AG04449 (cell line): ENCODE results near the gene PAX6.

Source experiments
- CTCF ChIA-PET: fragments of 350-600 bp; formaldehyde crosslinking; extraction: SDS; loops from one replicate; lab custom pipeline; 2021; ENCODE audit warnings: antibody characterized with exemption; lab: Yijun Ruan, JAX
- POLR2A ChIA-PET: fragments of 400-600, 350-600 bp; formaldehyde crosslinking; extraction: SDS; loops from one replicate; lab custom pipeline; 2020; ENCODE audit warnings: antibody characterized with exemption, inconsistent platforms; lab: Yijun Ruan, JAX
- DNase-seq: peaks from one replicate; pipeline ENCODE4 v3.0.0-alpha.2; 2010; ENCODE audit warnings: low read depth, low spot score
- H3K4me3 ChIP-seq: 2 replicates; pipeline ENCODE4 v1.5.1; 2011; ENCODE audit warnings: low read depth, mild to moderate bottlenecking, control low read depth, low read length
- TF ChIP-seq, protein P1 (sequence below): IDR thresholded peaks from one replicate; pipeline ENCODE4 v1.5.1; 2011; ENCODE audit warnings: mild to moderate bottlenecking, moderate library complexity, low read length, control low read depth, inconsistent platforms; ENCODE audit not compliant: insufficient read depth; ENCODE audit errors: missing control alignments

Gene PAX6

DNA sequence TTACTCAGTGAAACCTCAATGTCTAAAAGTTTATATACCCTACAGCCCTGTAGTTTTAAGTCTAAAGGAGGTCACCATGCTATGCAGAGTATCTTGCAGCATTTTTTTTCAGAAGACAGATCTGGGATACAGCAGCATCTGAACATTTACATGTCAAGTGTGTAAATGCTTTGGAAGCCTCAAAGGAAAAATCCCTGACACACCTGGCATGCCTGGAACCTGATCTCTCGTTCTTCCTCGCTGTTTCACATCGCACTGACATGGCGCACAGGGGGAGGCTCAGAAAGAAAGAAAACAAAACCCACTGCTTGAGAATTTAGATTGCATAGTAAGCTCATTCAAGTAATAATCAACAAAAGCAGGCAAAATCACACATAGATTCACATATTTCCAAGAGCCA, 31.0 kb downstream of the PAX6 start:
- TF ChIP-seq, protein P1, sequence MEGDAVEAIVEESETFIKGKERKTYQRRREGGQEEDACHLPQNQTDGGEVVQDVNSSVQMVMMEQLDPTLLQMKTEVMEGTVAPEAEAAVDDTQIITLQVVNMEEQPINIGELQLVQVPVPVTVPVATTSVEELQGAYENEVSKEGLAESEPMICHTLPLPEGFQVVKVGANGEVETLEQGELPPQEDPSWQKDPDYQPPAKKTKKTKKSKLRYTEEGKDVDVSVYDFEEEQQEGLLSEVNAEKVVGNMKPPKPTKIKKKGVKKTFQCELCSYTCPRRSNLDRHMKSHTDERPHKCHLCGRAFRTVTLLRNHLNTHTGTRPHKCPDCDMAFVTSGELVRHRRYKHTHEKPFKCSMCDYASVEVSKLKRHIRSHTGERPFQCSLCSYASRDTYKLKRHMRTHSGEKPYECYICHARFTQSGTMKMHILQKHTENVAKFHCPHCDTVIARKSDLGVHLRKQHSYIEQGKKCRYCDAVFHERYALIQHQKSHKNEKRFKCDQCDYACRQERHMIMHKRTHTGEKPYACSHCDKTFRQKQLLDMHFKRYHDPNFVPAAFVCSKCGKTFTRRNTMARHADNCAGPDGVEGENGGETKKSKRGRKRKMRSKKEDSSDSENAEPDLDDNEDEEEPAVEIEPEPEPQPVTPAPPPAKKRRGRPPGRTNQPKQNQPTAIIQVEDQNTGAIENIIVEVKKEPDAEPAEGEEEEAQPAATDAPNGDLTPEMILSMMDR: no peak
- H3K4me3 ChIP-seq: no peak overlapping the region
- no peak for DNase-seq
- ChIA-PET POLR2A (no interaction called here), CTCF (no interaction called here)

DNA sequence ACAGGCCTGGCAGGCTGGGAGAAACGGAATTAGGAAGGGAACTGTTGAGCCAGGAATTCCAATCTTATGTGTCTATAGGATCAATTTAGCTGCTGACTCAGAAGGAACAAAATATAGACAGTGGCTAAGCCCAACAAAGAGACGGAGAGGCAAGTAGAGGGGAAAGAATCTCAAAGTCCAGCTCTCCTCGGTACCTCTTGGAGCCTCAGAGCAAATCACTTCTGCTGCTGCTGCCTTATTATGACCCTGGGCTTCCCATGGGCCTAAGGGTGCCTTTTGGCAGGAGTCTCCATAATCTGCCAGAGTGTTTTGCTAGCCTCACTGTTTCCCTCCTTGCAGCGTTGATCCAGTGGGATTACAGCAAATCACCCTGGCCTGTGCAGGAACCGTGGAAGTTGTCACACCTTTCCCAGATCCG, 31.7 kb downstream of the PAX6 start:
- DNase-seq: peak; percentile 42
- TF ChIP-seq, protein P1: no peak
- ChIA-PET CTCF (no interaction called here), POLR2A (interaction anchor here (0.6 kb wide), 1 partner anchor 31 kb away, joined by 3 read pairs; no protein-coding TSS in a partner anchor)
- no peak overlapping the region for H3K4me3 ChIP-seq

DNA sequence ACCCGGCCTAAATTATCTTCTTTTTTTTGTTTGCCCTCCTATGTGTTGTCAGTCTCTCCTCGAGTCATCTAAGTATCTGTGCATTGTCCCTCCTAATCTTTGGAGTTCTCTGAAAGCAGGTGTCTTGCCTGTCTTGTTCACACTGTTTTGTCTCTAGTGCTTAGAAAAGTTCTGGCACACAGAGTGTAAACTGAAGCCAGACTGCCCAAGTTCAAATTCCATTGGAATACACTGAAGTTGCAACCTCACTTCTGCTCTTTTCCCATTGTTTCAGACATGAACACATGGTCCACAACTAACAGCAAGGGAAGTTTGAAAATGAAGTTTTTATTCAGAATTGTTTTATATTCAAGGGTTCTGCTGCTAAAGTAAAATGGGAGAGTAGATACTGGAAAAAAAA, 38.7 kb downstream of the PAX6 start:
- ChIA-PET POLR2A (no interaction called here), CTCF (no interaction called here)
- H3K4me3 ChIP-seq: no peak overlapping the region
- TF ChIP-seq, protein P1: no peak
- no peak for DNase-seq

DNA sequence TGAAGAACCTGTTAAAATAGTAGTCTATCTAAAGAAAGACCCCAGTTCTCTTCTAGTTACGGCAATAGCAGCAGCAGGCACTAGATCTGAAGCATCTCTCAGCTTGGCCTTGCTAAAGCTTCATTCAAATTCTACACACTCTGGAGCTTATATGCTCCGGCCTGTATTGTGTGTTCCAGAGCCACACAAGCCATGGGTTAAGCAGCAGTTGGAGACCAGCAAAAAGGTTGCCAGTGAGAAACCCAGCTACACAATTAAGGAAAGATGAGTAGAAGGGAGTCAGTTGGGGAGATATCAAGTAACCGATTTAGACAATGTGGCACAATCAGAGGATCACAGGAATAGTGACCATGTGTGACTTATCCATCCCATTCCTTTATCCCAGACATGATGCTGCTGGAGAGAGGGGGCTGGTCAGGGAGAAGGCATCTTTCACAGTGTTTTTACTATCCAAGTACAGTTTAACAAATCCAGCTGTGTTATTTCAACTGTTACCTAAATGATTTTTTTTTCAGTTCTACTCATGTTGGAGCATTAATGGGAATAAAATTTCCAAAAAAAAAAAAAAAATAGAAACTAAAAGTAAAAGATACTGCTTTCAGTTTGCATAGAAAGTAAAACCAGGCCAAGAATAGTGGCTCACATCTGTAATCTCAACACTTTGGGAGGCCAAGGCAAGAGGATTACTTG, 41.0 kb downstream of the PAX6 start:
- H3K4me3 ChIP-seq: no peak overlapping the region
- ChIA-PET CTCF (no interaction called here), POLR2A (no interaction called here)
- TF ChIP-seq, protein P1: no peak
- no peak for DNase-seq

DNA sequence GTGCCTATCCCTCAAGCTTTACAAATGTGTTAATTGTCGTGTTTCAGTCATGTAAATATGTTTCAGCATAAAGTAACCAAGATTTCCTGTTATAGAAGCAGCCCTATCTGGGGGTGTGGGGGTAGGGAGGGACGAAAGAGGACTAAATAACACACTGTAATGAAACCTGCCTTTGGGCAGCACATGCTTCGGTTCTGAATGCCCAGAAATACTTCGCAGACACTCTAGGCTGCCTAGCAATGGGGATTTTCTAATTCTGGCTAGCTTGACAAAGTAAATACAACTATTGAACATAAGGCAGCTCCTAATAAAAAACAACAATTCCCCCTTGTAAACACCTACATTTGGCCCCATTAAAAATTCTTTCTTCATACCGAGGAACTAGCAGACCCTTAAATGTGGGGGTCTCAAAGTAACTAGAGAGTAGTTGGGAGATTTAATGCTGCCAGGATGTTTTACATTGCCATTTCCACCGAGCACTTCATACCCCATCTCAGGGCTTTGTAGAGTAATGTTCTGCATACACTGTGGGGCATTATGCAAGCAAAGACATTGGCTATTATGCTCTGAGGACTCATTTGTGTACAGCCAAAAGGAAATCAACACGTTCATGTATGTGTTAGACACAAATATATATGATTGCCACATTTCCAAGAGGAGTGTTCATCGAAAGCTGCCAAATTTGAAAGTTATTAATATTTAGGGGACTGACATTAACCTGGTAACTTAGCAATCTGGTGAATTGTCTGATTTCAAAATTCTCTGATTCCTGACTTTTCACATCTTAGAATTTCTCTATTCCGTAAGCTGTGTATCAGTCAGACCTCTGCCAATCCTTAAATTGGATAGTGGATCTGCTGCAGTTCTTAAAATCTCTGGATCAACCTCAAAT, 42.1 kb downstream of the PAX6 start:
- no peak for DNase-seq
- H3K4me3 ChIP-seq: no peak overlapping the region
- CTCF ChIA-PET: interaction anchor here (0.9 kb wide), 1 partner anchor 8 kb away, joined by 3 read pairs; no protein-coding TSS in a partner anchor
- POLR2A ChIA-PET: no interaction called here
- TF ChIP-seq, protein P1: no peak

- no peak overlapping the region for H3K4me3 ChIP-seq
- ChIA-PET CTCF (no interaction called here), POLR2A (no interaction called here)
- TF ChIP-seq, protein P1: no peak
- no peak for DNase-seq
Observed at GRCh38 chr11:31767685-31768084, 43.4 kb downstream of the PAX6 start.
